AG10803 (cell line): ENCODE results near the gene LSS.
"Not testable (repeated sequence)": the region's sequence is repeated elsewhere in the genome, so short reads cannot be mapped to it uniquely, and the experiment has no call there.

Source experiments
- DNase-seq: peaks from one replicate; pipeline ENCODE4 v3.0.0; 2010; ENCODE audit warnings: low read depth
- H3K4me3 ChIP-seq: 2 replicates; pipeline ENCODE4 v1.5.1; 2011; ENCODE audit warnings: mild to moderate bottlenecking, low read length, control low read depth
- TF ChIP-seq, protein P1 (sequence below): conservative IDR thresholded peaks from 2 replicates; pipeline ENCODE4 v1.5.1; 2011; ENCODE audit warnings: mild to moderate bottlenecking, low read length, control low read depth, inconsistent platforms

The LSS gene

DNA sequence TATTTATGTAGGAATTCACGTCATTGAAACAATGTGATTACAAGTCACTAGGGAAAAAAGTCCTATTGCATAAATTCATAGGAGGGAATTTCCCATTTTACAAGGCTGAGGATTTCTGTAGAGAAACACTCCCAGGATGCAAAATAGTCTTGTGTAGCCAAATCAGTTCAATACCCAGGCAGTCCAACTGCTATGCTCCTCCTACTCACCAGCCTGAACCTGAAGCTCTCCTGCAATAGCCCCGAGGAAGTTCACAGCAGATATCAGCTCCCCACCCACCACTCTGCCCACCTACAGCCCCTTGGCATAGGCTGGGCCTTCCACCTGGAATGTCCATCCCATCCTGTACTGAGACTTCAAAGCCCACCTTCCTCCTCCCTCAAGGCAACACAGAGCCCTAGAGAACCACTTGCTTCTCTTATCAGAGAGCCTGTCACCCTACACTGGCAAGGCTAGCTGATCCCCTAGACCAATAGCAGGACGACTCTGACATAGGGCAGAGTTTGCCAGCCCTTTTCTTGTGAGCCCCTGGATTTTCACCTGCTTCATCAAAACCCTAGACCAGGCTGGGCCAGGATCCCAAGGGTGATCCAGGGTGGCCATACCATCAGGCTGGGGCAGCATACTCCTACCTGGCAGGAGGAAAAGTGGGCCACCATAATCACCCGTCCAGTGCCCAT is 1.5 kb downstream of the LSS start:
- TF ChIP-seq, protein P1, sequence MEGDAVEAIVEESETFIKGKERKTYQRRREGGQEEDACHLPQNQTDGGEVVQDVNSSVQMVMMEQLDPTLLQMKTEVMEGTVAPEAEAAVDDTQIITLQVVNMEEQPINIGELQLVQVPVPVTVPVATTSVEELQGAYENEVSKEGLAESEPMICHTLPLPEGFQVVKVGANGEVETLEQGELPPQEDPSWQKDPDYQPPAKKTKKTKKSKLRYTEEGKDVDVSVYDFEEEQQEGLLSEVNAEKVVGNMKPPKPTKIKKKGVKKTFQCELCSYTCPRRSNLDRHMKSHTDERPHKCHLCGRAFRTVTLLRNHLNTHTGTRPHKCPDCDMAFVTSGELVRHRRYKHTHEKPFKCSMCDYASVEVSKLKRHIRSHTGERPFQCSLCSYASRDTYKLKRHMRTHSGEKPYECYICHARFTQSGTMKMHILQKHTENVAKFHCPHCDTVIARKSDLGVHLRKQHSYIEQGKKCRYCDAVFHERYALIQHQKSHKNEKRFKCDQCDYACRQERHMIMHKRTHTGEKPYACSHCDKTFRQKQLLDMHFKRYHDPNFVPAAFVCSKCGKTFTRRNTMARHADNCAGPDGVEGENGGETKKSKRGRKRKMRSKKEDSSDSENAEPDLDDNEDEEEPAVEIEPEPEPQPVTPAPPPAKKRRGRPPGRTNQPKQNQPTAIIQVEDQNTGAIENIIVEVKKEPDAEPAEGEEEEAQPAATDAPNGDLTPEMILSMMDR: no peak
- H3K4me3 ChIP-seq: peak overlapping the region; percentile 88
- peak; percentile 55 for DNase-seq

DNA sequence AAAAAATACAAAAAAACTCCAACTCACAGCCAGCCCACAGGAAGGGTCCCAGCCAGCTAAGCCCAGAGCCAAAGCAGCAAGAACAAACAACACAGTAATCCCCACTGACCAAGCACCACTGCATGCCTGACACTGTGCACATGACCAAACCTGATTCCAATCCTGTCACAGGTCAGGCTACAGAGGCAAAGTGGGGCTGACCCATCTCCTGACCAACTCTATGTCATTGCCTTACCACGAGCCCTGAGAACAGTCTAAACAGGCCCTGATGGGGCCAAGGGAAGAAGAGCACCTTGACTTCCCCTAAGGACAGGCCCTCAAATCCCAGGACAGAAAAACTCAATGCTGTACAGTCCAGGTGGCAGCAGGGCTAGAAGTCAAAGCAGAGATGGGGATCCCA is 2.4 kb downstream of the LSS start:
- no peak for DNase-seq
- TF ChIP-seq, protein P1: no peak
- H3K4me3 ChIP-seq: peak overlapping the region; percentile 29

DNA sequence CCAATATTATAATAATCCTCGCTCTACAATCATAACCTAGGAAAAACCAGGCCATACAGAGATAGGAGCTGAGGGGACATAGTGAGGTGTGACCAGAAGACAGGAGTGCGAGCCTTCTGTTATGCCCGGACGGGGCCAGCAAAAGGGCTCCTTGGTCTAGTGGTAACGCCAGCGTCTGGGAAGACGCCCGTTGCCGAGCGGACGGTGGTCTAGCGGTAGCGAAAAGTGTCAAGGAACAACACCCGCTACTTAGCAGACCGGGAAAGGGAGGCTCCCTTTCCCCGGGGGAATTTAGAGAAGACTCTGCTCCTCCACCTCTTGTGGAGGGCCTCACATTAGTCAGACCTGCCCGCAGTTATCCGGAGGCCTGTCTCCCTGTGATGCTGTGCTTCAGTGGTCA is 4.9 kb downstream of the LSS start:
- not testable (repeated sequence) for H3K4me3 ChIP-seq, DNase-seq

DNA sequence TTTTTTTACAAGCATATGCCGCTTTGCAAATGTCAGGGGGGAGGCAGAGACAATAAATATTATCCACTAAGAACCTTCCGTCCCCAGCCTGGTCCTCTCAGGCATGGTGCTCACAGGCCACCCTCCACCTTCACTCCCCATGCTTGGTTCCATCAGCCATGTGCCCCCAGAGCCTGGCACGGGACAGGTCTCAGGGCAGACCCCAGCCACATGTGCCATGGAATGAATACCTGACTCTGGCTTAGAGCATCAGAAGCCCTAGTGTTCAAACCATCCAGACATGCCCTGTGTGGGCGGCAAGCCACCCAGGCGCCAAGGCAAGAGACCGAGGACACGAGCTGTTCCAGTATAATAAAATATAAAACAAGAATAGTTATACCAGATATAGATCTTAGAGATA is 5.4 kb downstream of the LSS start:
- DNase-seq: no peak
- no peak overlapping the region for H3K4me3 ChIP-seq
- TF ChIP-seq, protein P1: no peak

DNA sequence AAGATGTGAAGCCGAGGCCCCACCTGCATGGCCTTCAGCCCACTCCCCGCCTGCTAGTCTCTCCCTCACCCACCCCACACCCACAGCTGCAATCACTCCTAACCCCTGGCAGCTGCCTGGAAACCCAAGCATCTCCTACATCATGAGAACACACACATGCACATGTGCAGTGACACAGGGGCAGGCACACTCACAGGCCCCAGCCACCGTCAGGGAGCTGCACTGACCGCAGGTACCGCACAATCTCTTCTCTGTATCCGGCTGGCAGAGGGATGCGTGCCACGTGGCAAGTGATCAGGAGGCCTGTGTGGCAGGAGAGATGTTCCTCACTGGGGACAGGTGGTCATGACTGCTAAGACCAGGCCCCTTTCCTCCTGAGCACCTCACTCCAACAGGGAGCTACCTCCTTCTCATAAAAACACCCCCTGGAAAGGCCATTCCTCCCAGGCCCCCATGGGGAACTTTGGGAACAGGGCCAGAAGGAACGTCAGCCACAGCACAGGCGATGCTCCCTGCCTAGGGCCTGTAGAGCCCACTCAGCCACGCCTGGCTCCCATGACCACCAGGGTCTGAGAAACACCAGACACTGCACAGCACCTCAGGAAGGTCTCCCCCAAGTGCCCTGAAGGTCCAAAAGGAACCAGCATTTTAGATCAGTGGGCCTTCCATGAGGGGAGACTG is 6.0 kb downstream of the LSS start:
- DNase-seq: no peak
- TF ChIP-seq, protein P1: no peak
- H3K4me3 ChIP-seq: no peak overlapping the region

DNA sequence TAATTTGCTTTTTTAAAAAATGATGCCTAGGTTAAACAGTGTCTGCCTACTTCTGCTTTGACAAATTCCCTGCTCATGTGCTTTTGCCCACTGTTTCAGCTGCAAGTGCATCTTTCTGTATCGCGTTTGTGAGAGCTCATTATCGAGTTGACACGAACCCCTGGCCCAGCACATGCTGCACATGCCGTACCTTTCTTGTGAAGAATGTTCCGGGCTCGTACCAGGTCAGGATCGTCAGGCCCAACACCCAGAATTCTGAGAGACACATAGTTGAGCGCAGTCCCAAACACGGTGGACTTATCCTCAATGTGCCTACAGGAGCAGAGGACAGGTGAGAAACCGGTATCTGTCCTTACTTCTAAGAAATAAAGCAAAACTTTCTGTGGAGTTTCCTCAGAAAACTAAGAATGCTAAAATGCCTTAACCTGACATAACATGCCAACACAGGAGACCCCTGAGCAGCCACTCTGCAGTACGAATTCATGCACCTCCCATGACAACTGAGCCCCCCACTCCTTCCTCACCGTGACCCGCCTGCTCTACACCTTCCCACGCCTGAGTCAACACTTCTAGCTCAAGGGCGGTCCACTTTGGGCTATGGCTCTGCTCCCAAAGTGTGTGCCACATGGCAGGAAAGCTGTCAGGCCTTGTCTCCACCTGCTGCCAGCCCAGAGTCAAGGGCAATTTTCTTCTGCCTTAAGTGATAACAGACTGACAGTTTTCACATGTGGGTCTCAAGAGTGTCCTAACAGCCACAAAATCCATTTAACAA is 6.7 kb downstream of the LSS start:
- TF ChIP-seq, protein P1: no peak
- no peak overlapping the region for H3K4me3 ChIP-seq
- no peak for DNase-seq

DNA sequence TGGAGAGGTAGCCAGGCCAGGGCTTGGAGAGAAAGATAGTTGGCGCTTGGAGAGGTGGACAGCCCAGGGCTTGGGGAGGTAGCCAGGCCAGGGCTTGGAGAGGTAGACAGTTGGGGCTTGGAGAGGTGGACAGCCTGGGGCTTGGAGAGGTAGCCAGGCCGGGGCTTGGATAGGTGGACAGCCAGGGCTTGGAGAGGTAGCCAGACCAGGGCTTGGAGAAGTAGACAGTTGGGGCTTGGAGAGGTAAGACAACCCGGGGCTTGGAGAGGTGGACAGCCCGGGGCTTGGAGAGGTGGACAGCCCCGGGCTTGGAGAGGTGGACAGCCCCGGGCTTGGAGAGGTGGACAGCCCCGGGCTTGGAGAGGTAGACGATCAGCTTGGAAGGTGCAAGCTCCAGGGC is 7.7 kb downstream of the LSS start:
- no peak for DNase-seq
- H3K4me3 ChIP-seq: no peak overlapping the region
- TF ChIP-seq, protein P1: no peak
